HepG2 (cell line): ENCODE results near the gene MAP6D1.

ENCODE experiments used
- CBX1 ChIP-seq: IDR thresholded peaks from one replicate; pipeline ENCODE4 v1.6.1; 2016; ENCODE audit warnings: antibody characterized with exemption, low read depth
- MAFK ChIP-seq, 2 experiments: IDR thresholded peaks in 1 of 2; conservative IDR thresholded peaks in 1 of 2; 2 replicates each; pipeline ENCODE4 v1.6.1; 2011; ENCODE audit warnings: improper control_type of control experiment in 2 of 2, low read length in 2 of 2
- NFE2L2 ChIP-seq: fragments of 150-350 bp; IDR thresholded peaks from 2 replicates; pipeline ENCODE4 v1.6.1; 2014; ENCODE audit warnings: low read length

DNA sequence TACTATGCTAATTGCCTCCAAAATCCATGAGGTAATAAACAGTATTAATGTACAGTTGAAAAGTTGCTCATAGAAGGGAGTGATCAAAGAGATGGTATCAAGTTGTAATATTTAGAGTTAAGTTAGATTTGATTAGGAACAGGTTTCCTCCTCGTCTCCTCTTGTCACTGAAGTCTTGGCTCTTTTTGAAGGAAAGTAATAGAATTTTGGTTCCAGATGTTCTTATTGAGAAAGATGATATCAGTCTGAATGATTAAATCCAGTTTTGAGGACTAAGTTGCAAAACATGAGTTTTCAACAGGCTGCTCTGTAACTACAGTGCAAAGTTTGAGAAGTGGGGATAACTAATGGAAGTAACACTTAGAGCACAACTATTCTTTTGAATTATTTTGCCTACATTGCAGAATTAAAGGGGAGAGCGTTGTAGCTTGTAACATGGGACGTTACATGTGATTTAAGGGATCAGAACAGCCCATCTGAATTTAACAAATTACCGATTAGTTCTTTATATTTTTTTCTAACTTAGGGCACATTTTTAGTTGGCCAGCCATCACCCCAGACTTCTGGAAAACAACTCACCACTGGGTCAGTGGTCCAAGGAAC lies 48.3 kb downstream of the MAP6D1 start:
- TF ChIP-seq NFE2L2 (no peak), MAFK (conservative IDR thresholded peaks at IDR 0.05 in 1 of 2, IDR thresholded peaks at IDR 0.05 in 1 of 2; ENCODE audit: low read length in 2 of 2) (peak; percentile 76 to 78), CBX1 (no peak)
